Keratinocyte (primary cell): ENCODE data around the gene CENPF. TPM values are rescaled to one million over a fixed set of nuclear protein-coding genes. Genes with fewer than 3 reads are reported as not detected.

Experiments used
- DNase-seq: peaks from one replicate; pipeline ENCODE4 v3.0.0-alpha.2; 2011; ENCODE audit warnings: low read depth, missing footprints, low spot score
- FAIRE-seq: peaks from 2 replicates; lab custom pipeline; 2011; peaks lifted over from hg19 to GRCh38; lab: Jason Lieb, UNC
- H2AFZ ChIP-seq: 2 replicates; pipeline ENCODE4 v1.6.0; 2012; ENCODE audit warnings: low read length, control low read depth, inconsistent platforms; ENCODE audit not compliant: control insufficient read depth
- H3K27ac ChIP-seq: 2 replicates; pipeline ENCODE4 v1.5.1; 2011; ENCODE audit warnings: low read length; ENCODE audit not compliant: control insufficient read depth, insufficient read depth
- H3K27me3 ChIP-seq: 3 replicates; pipeline ENCODE4 v1.6.0; 2011; ENCODE audit warnings: low read length; ENCODE audit not compliant: control insufficient read depth, insufficient read depth; ENCODE audit errors: extremely low read depth
- H3K36me3 ChIP-seq, 2 experiments: 2 replicates in 1 of 2; 3 replicates in 1 of 2; pipeline ENCODE4 v1.5.1; 2011; ENCODE audit warnings: low read length in 2 of 2, mild to moderate bottlenecking in 1 of 2; ENCODE audit not compliant: control insufficient read depth in 2 of 2, insufficient read depth in 2 of 2; ENCODE audit errors: extremely low read depth in 1 of 2
- H3K4me1 ChIP-seq: 3 replicates; pipeline ENCODE4 v1.5.1; 2011; ENCODE audit warnings: low read length; ENCODE audit not compliant: control insufficient read depth, insufficient read depth; ENCODE audit errors: extremely low read depth
- H3K4me2 ChIP-seq: 3 replicates; pipeline ENCODE4 v1.6.0; 2011; ENCODE audit warnings: low read depth, low read length; ENCODE audit not compliant: control insufficient read depth, insufficient read depth; ENCODE audit errors: extremely low read depth
- H3K4me3 ChIP-seq, 3 experiments: fragments of 200-600 bp in 1 of 3; sonication (generic) in 1 of 3; 2 replicates in 2 of 3; 3 replicates in 1 of 3; pipeline ENCODE4 v1.5.1; 2011 to 2016; ENCODE audit warnings: low read length in 3 of 3, mild to moderate bottlenecking in 3 of 3, control low read depth in 2 of 3, inconsistent platforms in 1 of 3, low read depth in 1 of 3, mixed read lengths in 1 of 3, mixed run types in 1 of 3, moderate library complexity in 1 of 3; ENCODE audit not compliant: control insufficient read depth in 2 of 3, insufficient read depth in 2 of 3; ENCODE audit errors: extremely low read depth in 1 of 3
- H3K79me2 ChIP-seq: 2 replicates; pipeline ENCODE4 v1.6.0; 2012; ENCODE audit warnings: low read length; ENCODE audit not compliant: control insufficient read depth, insufficient read depth
- H3K9ac ChIP-seq: 3 replicates; pipeline ENCODE4 v1.6.0; 2011; ENCODE audit warnings: low read length; ENCODE audit not compliant: control insufficient read depth, insufficient read depth; ENCODE audit errors: extremely low read depth
- H3K9me1 ChIP-seq: 3 replicates; pipeline ENCODE4 v1.6.0; 2011; ENCODE audit warnings: low read length; ENCODE audit not compliant: control insufficient read depth, insufficient read depth; ENCODE audit errors: extremely low read depth
- H3K9me3 ChIP-seq: 2 replicates; pipeline ENCODE4 v1.5.1; 2012; ENCODE audit warnings: low read depth, low read length; ENCODE audit not compliant: control insufficient read depth
- H4K20me1 ChIP-seq: 3 replicates; pipeline ENCODE4 v1.6.0; 2011; ENCODE audit warnings: low read length; ENCODE audit not compliant: control insufficient read depth, insufficient read depth; ENCODE audit errors: extremely low read depth
- EZH2 ChIP-seq: IDR thresholded peaks from one replicate; pipeline ENCODE4 v1.6.1; 2012; ENCODE audit warnings: inconsistent platforms, mild to moderate bottlenecking, low read length, moderate library complexity
- dilution Hi-C: fragments of 300-500 bp; cut with MboI; formaldehyde crosslinking; loops from one replicate; pipeline ENCODE4 v1.7.0; 2020; ENCODE audit warnings: low sequenced_read_pairs; ENCODE audit not compliant: extremely low pct_ligation_motif_present
- polyA plus RNA-seq, 5 experiments: library from polyadenylated mRNA; depleted of rRNA in 3 of 5; stranded (reverse) in 3 of 5; stranded (forward) in 1 of 5; unstranded in 1 of 5; fragments of >200 nt; gene quantifications; 1 replicate in 1 of 5; 2 replicates in 3 of 5; 3 replicates in 1 of 5; pipeline versions ENCODE4 v1.2.1 to v1.2.3, GENCODE V29; 2011 to 2012; ENCODE audit warnings: missing spikeins in 2 of 5, low read depth in 1 of 5, low replicate concordance in 1 of 5
- TF ChIP-seq, protein P1 (sequence below), 3 experiments: IDR thresholded peaks in 1 of 3; conservative IDR thresholded peaks in 1 of 3; optimal IDR thresholded peaks in 1 of 3; 2 replicates in 2 of 3; 3 replicates in 1 of 3; pipeline versions ENCODE3 to v1.5.1; 2011; ENCODE audit warnings: low read length in 3 of 3, mild to moderate bottlenecking in 3 of 3, moderate library complexity in 2 of 3, control low read depth in 1 of 3, inconsistent platforms in 1 of 3; ENCODE audit not compliant: insufficient read depth in 2 of 3; ENCODE audit errors: extremely low read depth in 1 of 3

The CENPF gene
- polyA plus RNA-seq, 1 donor (not counting 4 experiments of a cell fraction or from before 2014, with no cell fraction given): 14.4 TPM

- Histone ChIP-seq H3K9ac (no peak overlapping the region), H4K20me1 (no peaks in the 10 kb centered on the region), H3K9me1 (no peaks in the 10 kb centered on the region), H3K27me3 (no peaks in the 10 kb centered on the region), H3K4me3 (no peak overlapping the region), H3K4me2 (no peak overlapping the region), H3K9me3 (no peaks in the 10 kb centered on the region), H3K79me2 (no peaks in the 10 kb centered on the region), H3K36me3 (peaks cover 2 to 36% of the 10 kb centered on the region in 2 experiments), H2AFZ (no peak overlapping the region), H3K4me1 (no peaks in the 10 kb centered on the region), H3K27ac (no peak overlapping the region)
- DNase-seq: no peak
- FAIRE-seq: no peak
- TF ChIP-seq, protein P1, sequence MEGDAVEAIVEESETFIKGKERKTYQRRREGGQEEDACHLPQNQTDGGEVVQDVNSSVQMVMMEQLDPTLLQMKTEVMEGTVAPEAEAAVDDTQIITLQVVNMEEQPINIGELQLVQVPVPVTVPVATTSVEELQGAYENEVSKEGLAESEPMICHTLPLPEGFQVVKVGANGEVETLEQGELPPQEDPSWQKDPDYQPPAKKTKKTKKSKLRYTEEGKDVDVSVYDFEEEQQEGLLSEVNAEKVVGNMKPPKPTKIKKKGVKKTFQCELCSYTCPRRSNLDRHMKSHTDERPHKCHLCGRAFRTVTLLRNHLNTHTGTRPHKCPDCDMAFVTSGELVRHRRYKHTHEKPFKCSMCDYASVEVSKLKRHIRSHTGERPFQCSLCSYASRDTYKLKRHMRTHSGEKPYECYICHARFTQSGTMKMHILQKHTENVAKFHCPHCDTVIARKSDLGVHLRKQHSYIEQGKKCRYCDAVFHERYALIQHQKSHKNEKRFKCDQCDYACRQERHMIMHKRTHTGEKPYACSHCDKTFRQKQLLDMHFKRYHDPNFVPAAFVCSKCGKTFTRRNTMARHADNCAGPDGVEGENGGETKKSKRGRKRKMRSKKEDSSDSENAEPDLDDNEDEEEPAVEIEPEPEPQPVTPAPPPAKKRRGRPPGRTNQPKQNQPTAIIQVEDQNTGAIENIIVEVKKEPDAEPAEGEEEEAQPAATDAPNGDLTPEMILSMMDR (optimal IDR thresholded peaks at IDR 0.05 in 1 of 3, IDR thresholded peaks at IDR 0.05 in 1 of 3, conservative IDR thresholded peaks at IDR 0.05 in 1 of 3; ENCODE audit: extremely low read depth in 1 of 3, insufficient read depth in 2 of 3, low read length in 3 of 3): no peak
- TF ChIP-seq EZH2: no peak
- dilution Hi-C loops: loop anchor here (25.0 kb wide), 1 partner anchor 877 kb away; no protein-coding TSS in a partner anchor
Observed at GRCh38 chr1:214660190-214660589, 57.2 kb downstream of the CENPF start.

DNA sequence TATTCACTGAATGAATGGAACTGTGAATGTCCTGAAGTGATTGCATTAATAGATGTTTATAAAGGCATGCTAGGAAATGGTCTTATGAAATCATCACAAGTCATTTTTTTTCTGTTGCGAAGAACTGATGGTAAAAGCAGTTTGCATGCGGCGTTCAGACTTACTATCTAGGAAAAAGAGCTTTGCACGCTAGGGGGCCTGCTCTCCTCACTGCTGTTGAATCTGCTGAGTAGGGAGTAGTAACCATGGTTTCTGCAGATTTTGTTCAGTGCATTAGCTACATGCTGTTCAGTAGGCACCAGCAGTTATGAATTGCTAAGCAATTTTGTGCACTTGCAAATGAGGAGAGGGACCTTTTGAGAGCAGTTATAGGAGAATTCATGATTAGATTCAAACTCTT, 57.9 kb downstream of the CENPF start:
- no peak for TF ChIP-seq EZH2
- TF ChIP-seq, protein P1 (optimal IDR thresholded peaks at IDR 0.05 in 1 of 3, IDR thresholded peaks at IDR 0.05 in 1 of 3, conservative IDR thresholded peaks at IDR 0.05 in 1 of 3; ENCODE audit: extremely low read depth in 1 of 3, insufficient read depth in 2 of 3, low read length in 3 of 3): peak in 1 of 3 experiments; percentile 44
- no peak overlapping the region for H2AFZ ChIP-seq
- dilution Hi-C loops: loop anchor here (25.0 kb wide), 1 partner anchor 876 kb away; no protein-coding TSS in a partner anchor
- DNase-seq (no peak), FAIRE-seq (no peak)
- no peaks in the 10 kb centered on the region for H3K79me2 ChIP-seq
- H3K4me3 ChIP-seq: no peak overlapping the region
- no peak overlapping the region for H3K4me2 ChIP-seq
- no peaks in the 10 kb centered on the region for H3K27me3 ChIP-seq
- no peaks in the 10 kb centered on the region for H3K9me3 ChIP-seq
- no peak overlapping the region for H3K27ac ChIP-seq
- no peaks in the 10 kb centered on the region for H3K9me1 ChIP-seq
- H3K36me3 ChIP-seq: peaks cover 2 to 38% of the 10 kb centered on the region in 2 experiments
- no peaks in the 10 kb centered on the region for H3K4me1 ChIP-seq
- H4K20me1 ChIP-seq: no peaks in the 10 kb centered on the region
- no peak overlapping the region for H3K9ac ChIP-seq
